CD14-positive monocyte (primary cell): ENCODE results near the gene MT1G. TPM values are rescaled to one million over a fixed set of nuclear protein-coding genes. Genes with fewer than 3 reads are reported as not detected.
A peak's percentile ranks its signal among the peaks of the same experiment; 100 is the strongest.

ENCODE experiments used
- DNase-seq, 3 donors: peaks; one replicate each; pipeline ENCODE4 v3.0.0-alpha.2; 2011 to 2022
- H2AFZ ChIP-seq: 2 replicates; pipeline ENCODE4 v1.6.0; 2012; ENCODE audit warnings: mild to moderate bottlenecking, low read depth, low read length, inconsistent platforms; ENCODE audit not compliant: insufficient read depth, poor library complexity, severe bottlenecking
- H3K27ac ChIP-seq, 2 donors: 1 replicate in 1 of 2; 2 replicates in 1 of 2; pipeline ENCODE4 v1.5.1; 2012 to 2013; ENCODE audit warnings: low read length in 2 of 2, control low read depth in 1 of 2, inconsistent platforms in 1 of 2, low read depth in 1 of 2, mild to moderate bottlenecking in 1 of 2
- H3K27me3 ChIP-seq, 2 donors: one replicate each; pipeline versions ENCODE4 v1.6.0 to v1.6.1; 2011 to 2013; ENCODE audit warnings: low read length in 2 of 2; ENCODE audit not compliant: control insufficient read depth in 2 of 2, insufficient read depth in 2 of 2
- H3K36me3 ChIP-seq, 2 donors: replicated peaks in 1 of 2; 1 replicate in 1 of 2; 2 replicates in 1 of 2; pipeline versions ENCODE4 v1.5.1 to v1.6.1; 2012 to 2013; ENCODE audit warnings: low read length in 2 of 2, control low read depth in 1 of 2, inconsistent platforms in 1 of 2, mild to moderate bottlenecking in 1 of 2; ENCODE audit not compliant: insufficient read depth in 2 of 2, control insufficient read depth in 1 of 2
- H3K4me1 ChIP-seq, 2 donors: 1 replicate in 1 of 2; 2 replicates in 1 of 2; pipeline versions ENCODE4 v1.5.1 to v1.6.1; 2012 to 2013; ENCODE audit warnings: low read length in 2 of 2, control low read depth in 1 of 2, inconsistent platforms in 1 of 2, mild to moderate bottlenecking in 1 of 2, moderate library complexity in 1 of 2; ENCODE audit not compliant: insufficient read depth in 2 of 2, control insufficient read depth in 1 of 2
- H3K4me2 ChIP-seq: replicated peaks from 2 replicates; pipeline ENCODE3; 2012; ENCODE audit warnings: low read length, moderate library complexity, mild to moderate bottlenecking; ENCODE audit not compliant: poor library complexity, severe bottlenecking; ENCODE audit errors: extremely low read depth
- H3K4me3 ChIP-seq, 3 experiments: fragments of 200-600 bp in 1 of 3; sonication (generic) in 1 of 3; replicated peaks in 1 of 3; 1 replicate in 2 of 3; 2 replicates in 1 of 3; pipeline ENCODE4 v1.5.1; 2011 to 2013; ENCODE audit warnings: low read length in 3 of 3, mild to moderate bottlenecking in 3 of 3, control low read depth in 2 of 3, low read depth in 2 of 3, inconsistent platforms in 1 of 3, moderate library complexity in 1 of 3
- H3K79me2 ChIP-seq: 2 replicates; pipeline ENCODE4 v1.6.0; 2012; ENCODE audit warnings: mild to moderate bottlenecking, control low read depth, inconsistent platforms, low read length, moderate library complexity; ENCODE audit not compliant: insufficient read depth
- H3K9ac ChIP-seq: 2 replicates; pipeline ENCODE4 v1.6.0; 2017; ENCODE audit warnings: low read length, mild to moderate bottlenecking; ENCODE audit not compliant: insufficient read depth, poor library complexity, severe bottlenecking
- H3K9me3 ChIP-seq, 2 donors: replicated peaks in 1 of 2; 1 replicate in 1 of 2; 2 replicates in 1 of 2; pipeline versions ENCODE4 v1.5.1 to v1.6.1; 2012 to 2013; ENCODE audit warnings: low read length in 2 of 2, control low read depth in 1 of 2; ENCODE audit not compliant: control insufficient read depth in 1 of 2, insufficient read depth in 1 of 2
- H4K20me1 ChIP-seq: 2 replicates; pipeline ENCODE4 v1.6.0; 2012; ENCODE audit warnings: mild to moderate bottlenecking, low read length, control low read depth, moderate library complexity; ENCODE audit not compliant: insufficient read depth
- H3K27ac Mint-ChIP-seq, 7 donors: one replicate each; pipeline ENCODE4 v1.8.0; 2020; ENCODE audit warnings: mild to moderate bottlenecking in 7 of 7, mixed read lengths in 7 of 7, moderate library complexity in 6 of 7, inconsistent platforms in 2 of 7
- H3K27me3 Mint-ChIP-seq, 3 donors: one replicate each; pipeline ENCODE4 v1.8.0; 2021 to 2022; ENCODE audit warnings: low read depth in 3 of 3, mild to moderate bottlenecking in 3 of 3, mixed read lengths in 3 of 3, moderate library complexity in 3 of 3, inconsistent platforms in 1 of 3
- H3K36me3 Mint-ChIP-seq, 2 donors: one replicate each; pipeline ENCODE4 v1.8.0; 2020; ENCODE audit warnings: mixed read lengths in 2 of 2, inconsistent platforms in 1 of 2, mild to moderate bottlenecking in 1 of 2
- H3K4me1 Mint-ChIP-seq: one replicate; pipeline ENCODE4 v1.8.0; 2020; ENCODE audit warnings: mild to moderate bottlenecking, mixed read lengths
- H3K4me3 Mint-ChIP-seq, 2 donors: one replicate each; pipeline ENCODE4 v1.8.0; 2020; ENCODE audit warnings: mild to moderate bottlenecking in 2 of 2, mixed read lengths in 2 of 2, moderate library complexity in 1 of 2
- H3K9me3 Mint-ChIP-seq, 7 donors: one replicate each; pipeline ENCODE4 v1.8.0; 2020 to 2022; ENCODE audit warnings: mixed read lengths in 7 of 7, mild to moderate bottlenecking in 6 of 7, moderate library complexity in 6 of 7, inconsistent platforms in 2 of 7
- WGBS: methylation state at CpG from one replicate; pipeline ENCODE4 v1.1.5; 2013; ENCODE audit warnings: missing lambda C conversion rate; ENCODE audit not compliant: insufficient coverage; 5-methylcytosine and 5-hydroxymethylcytosine counted together
- intact Hi-C, 2 donors: fragments of 100-400 bp; cut with micrococcal nuclease; formaldehyde crosslinking; loops; one replicate each; pipeline versions ENCODE4 v1.15.0 to v1.15.1; 2023
- polyA plus RNA-seq, 3 donors: library from polyadenylated mRNA; depleted of rRNA in 1 of 3; unstranded in 2 of 3; stranded (reverse) in 1 of 3; fragments of 300-500 nt in 2 of 3; fragments of >200 nt in 1 of 3; fragmentation: Illumina TruSeq in 2 of 3; gene quantifications; 1 replicate in 2 of 3; 2 replicates in 1 of 3; pipeline ENCODE4 v1.2.3, GENCODE V29; 2012 to 2021
- TF ChIP-seq, protein P1 (sequence below): fragments of 200-600 bp; IDR thresholded peaks from one replicate; pipeline ENCODE4 v1.8.0; 2022; ENCODE audit warnings: antibody characterized with exemption, mild to moderate bottlenecking

MT1G gene
- polyA plus RNA-seq, 3 donors = 1.1 to 1.4 TPM; not detected in 1

DNA sequence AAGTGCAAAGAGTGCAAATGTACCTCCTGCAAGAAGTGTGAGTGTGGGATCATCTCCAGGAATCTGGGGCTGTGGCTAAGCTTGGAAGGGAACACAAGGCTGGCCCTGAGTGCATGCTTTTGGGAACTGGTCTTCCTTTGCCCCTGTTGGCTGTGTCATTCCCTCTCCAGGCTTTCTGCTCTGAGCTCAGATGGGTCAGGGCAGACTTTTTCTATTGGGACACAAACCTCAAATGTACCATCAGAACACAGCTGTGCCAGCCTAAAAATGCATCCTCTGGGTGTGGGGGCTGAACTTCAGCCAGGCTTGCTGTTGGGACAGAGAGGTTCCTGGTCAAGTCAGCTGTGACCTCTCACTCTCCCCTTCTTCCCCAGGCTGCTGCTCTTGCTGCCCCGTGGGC, 15.3 kb downstream of the MT1G start:
- H3K4me1 ChIP-seq = peaks cover 5 to 6% of the 10 kb centered on the region in 2 donors
- intact Hi-C loops = no loop called here
- H3K27me3 Mint-ChIP-seq = peaks cover 32 to 49% (median 39%) of the 10 kb centered on the region in 3 donors
- no peak overlapping the region for H3K4me3 Mint-ChIP-seq
- no peaks in the 10 kb centered on the region for H3K36me3 ChIP-seq
- H3K9ac ChIP-seq = no peak overlapping the region
- WGBS = 100% methylated on average over 1 of the region's 1 CpG
- H3K9me3 Mint-ChIP-seq = peaks cover 0 to 3% (median 0%) of the 10 kb centered on the region in 7 donors
- no peak overlapping the region for H3K4me2 ChIP-seq
- H4K20me1 ChIP-seq = no peaks in the 10 kb centered on the region
- no peaks in the 10 kb centered on the region for H3K9me3 ChIP-seq
- H3K27ac ChIP-seq = no peak overlapping the region
- no peaks in the 10 kb centered on the region for H3K36me3 Mint-ChIP-seq
- no peak overlapping the region for H3K4me3 ChIP-seq
- H3K27me3 ChIP-seq = peaks cover 2 to 32% of the 10 kb centered on the region in 2 donors
- DNase-seq = no peak
- H3K79me2 ChIP-seq = no peaks in the 10 kb centered on the region
- H3K4me1 Mint-ChIP-seq = peaks cover 7% of the 10 kb centered on the region
- no peak overlapping the region for H2AFZ ChIP-seq
- H3K27ac Mint-ChIP-seq = peak overlapping the region in 1 of 7 donors; percentile 41
- TF ChIP-seq, protein P1, sequence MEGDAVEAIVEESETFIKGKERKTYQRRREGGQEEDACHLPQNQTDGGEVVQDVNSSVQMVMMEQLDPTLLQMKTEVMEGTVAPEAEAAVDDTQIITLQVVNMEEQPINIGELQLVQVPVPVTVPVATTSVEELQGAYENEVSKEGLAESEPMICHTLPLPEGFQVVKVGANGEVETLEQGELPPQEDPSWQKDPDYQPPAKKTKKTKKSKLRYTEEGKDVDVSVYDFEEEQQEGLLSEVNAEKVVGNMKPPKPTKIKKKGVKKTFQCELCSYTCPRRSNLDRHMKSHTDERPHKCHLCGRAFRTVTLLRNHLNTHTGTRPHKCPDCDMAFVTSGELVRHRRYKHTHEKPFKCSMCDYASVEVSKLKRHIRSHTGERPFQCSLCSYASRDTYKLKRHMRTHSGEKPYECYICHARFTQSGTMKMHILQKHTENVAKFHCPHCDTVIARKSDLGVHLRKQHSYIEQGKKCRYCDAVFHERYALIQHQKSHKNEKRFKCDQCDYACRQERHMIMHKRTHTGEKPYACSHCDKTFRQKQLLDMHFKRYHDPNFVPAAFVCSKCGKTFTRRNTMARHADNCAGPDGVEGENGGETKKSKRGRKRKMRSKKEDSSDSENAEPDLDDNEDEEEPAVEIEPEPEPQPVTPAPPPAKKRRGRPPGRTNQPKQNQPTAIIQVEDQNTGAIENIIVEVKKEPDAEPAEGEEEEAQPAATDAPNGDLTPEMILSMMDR = no peak

DNA sequence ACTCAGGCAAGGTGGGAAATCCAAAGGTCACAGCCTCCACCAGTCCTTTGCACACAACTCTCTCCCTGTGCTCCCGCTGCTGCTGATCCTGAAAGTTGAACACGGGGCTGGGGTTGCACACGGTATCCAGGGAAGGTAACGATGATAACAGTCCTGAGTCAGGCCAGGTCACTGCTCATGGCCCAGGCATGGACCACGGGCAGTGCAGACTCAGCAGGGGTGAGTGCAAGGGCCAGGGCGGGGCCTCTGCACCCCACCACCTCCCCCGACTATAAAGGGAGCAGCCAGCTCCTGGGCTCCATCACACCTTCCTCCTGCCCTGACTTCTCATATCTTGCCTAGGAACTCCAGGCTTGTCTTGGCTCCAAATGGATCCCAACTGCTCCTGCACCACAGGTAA, 16.3 kb downstream of the MT1G start, which contains the start of gene MT1B:
Gene MT1B, plus strand, starts transcription at position 301 of the 400 bp plus-strand sequence. Its CDS starts 68 bp downstream, at position 369.
- Mint-ChIP-seq H3K36me3 (no peaks in the 10 kb centered on the region), H3K4me3 (no peak within 1 kb of the TSS), H3K27ac (peak within 1 kb of the TSS in 2 of 7 donors; percentile 33 to 41), H3K9me3 (peaks cover 0 to 6% (median 0%) of the 10 kb centered on the region in 7 donors), H3K27me3 (peaks cover 39 to 57% (median 43%) of the 10 kb centered on the region in 3 donors), H3K4me1 (peaks cover 2% of the 10 kb centered on the region)
- 92% methylated on average over 6 of the region's 7 CpGs for WGBS
- Histone ChIP-seq H3K4me3 (no peak within 1 kb of the TSS), H3K9me3 (peaks cover 0 to 5% of the 10 kb centered on the region in 2 donors), H3K4me2 (no peak within 1 kb of the TSS), H3K36me3 (no peaks in the 10 kb centered on the region), H4K20me1 (no peaks in the 10 kb centered on the region), H3K79me2 (no peaks in the 10 kb centered on the region), H3K27ac (no peak within 1 kb of the TSS), H3K4me1 (no peaks in the 10 kb centered on the region), H2AFZ (no peak within 1 kb of the TSS), H3K9ac (no peak within 1 kb of the TSS), H3K27me3 (peaks cover 12 to 42% of the 10 kb centered on the region in 2 donors)
- DNase-seq = no peak
- TF ChIP-seq, protein P1 = no peak
- intact Hi-C loops = no loop called here
